RWPE1 (cell line): ENCODE results near the gene C22orf42.
"Not testable (repeated sequence)": the region's sequence is repeated elsewhere in the genome, so short reads cannot be mapped to it uniquely, and the experiment has no call there.

ENCODE experiments used
- CTCF ChIA-PET: fragments of 350-600 bp; sonication (Branson Sonifier 250); formaldehyde crosslinking; extraction: SDS; loops from one replicate; lab custom pipeline; 2021; lab: Yijun Ruan, JAX
- POLR2A ChIA-PET: fragments of 400-600 bp; formaldehyde crosslinking; extraction: SDS; loops from one replicate; lab custom pipeline; 2020; ENCODE audit warnings: antibody characterized with exemption; ENCODE audit not compliant: low non-redundant PET; lab: Yijun Ruan, JAX
- DNase-seq: peaks from one replicate; pipeline ENCODE4 v3.0.0; 2012; ENCODE audit warnings: low spot score
- H3K27ac ChIP-seq: fragments of 450-650 bp; 2 replicates; pipeline ENCODE4 v1.5.1; 2017
- CTCF ChIP-seq: fragments of 450-650 bp; conservative IDR thresholded peaks from 2 replicates; pipeline ENCODE4 v1.5.1; 2017; ENCODE audit warnings: low read depth, mild to moderate bottlenecking

C22orf42 gene

GRCh38 chr22:32150647-32151046 lies 8.5 kb downstream of the C22orf42 start:
- DNase-seq, CTCF ChIA-PET, H3K27ac ChIP-seq, POLR2A ChIA-PET: not testable (repeated sequence)

- H3K27ac ChIP-seq, DNase-seq, CTCF ChIA-PET, POLR2A ChIA-PET: not testable (repeated sequence)
Measured at GRCh38 chr22:32148372-32148771, 10.7 kb downstream of the C22orf42 start.

GRCh38 chr22:32147128-32147527 lies 12.0 kb downstream of the C22orf42 start:
- POLR2A ChIA-PET, H3K27ac ChIP-seq, CTCF ChIA-PET, DNase-seq: not testable (repeated sequence)

- TF ChIP-seq CTCF = no peak
- ChIA-PET POLR2A (no interaction called here), CTCF (interaction anchor here (0.7 kb wide), 1 partner anchor 14 kb away, joined by 3 read pairs; no protein-coding TSS in a partner anchor)
- DNase-seq = no peak
- H3K27ac ChIP-seq = no peak overlapping the region
Measured at GRCh38 chr22:32144496-32145274, 14.4 kb downstream of the C22orf42 start.

- no peak overlapping the region for H3K27ac ChIP-seq
- DNase-seq = no peak
- ChIA-PET POLR2A (no interaction called here), CTCF (no interaction called here)
- no peak for TF ChIP-seq CTCF
Measured at GRCh38 chr22:32142600-32142999, 16.5 kb downstream of the C22orf42 start.

GRCh38 chr22:32140688-32141087 lies 18.4 kb downstream of the C22orf42 start:
- DNase-seq, CTCF ChIA-PET, POLR2A ChIA-PET, H3K27ac ChIP-seq: not testable (repeated sequence)

GRCh38 chr22:32138576-32138975 lies 20.5 kb downstream of the C22orf42 start:
- H3K27ac ChIP-seq, CTCF ChIA-PET, POLR2A ChIA-PET, DNase-seq: not testable (repeated sequence)

- H3K27ac ChIP-seq, DNase-seq, POLR2A ChIA-PET, CTCF ChIA-PET: not testable (repeated sequence)
Measured at GRCh38 chr22:32137731-32138324, 21.3 kb downstream of the C22orf42 start.

- DNase-seq, POLR2A ChIA-PET, CTCF ChIA-PET, H3K27ac ChIP-seq: not testable (repeated sequence)
Measured at GRCh38 chr22:32136881-32137280, 22.2 kb downstream of the C22orf42 start.

- H3K27ac ChIP-seq, POLR2A ChIA-PET: not testable (repeated sequence)
- CTCF ChIA-PET = interaction anchor here (0.7 kb wide), 1 partner anchor 310 kb away, joined by 3 read pairs; no protein-coding TSS in a partner anchor
- peak; percentile 18 for DNase-seq
Measured at GRCh38 chr22:32135958-32136357, 23.1 kb downstream of the C22orf42 start.

- H3K27ac ChIP-seq, CTCF ChIA-PET, DNase-seq, POLR2A ChIA-PET: not testable (repeated sequence)
Measured at GRCh38 chr22:32134796-32135195, 24.3 kb downstream of the C22orf42 start.
